ENCODE measurements around the gene THRA.

DNA sequence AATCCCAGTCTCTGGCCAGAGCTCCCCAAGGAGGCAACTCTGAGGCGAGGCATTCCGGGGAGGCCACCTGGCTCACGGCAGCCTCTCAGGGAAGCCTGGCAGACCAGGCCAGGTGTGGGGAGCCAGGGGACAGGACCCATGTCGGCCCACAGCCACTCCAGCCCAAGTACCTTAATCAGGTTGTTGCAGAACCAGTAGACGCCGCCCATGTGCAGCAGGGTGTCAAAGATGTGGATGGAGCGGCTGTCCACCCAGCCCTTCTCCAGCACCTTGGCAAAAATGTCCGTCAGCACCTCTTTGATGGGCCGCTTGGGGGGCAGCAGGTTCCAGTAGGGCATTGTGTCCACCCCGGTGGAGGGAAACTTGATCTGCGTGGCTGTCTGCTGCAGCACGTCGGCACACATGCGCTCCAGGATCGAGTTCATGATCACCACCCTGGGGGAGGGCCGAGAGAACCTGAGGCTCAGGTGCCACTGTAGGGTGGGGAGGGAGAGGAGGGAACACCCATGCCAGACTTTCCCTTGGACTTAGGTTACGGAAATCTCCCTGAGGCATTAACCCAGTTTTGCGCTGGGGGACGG is 39.7 kb upstream of the THRA start:
- TF ChIP-seq, protein P1, sequence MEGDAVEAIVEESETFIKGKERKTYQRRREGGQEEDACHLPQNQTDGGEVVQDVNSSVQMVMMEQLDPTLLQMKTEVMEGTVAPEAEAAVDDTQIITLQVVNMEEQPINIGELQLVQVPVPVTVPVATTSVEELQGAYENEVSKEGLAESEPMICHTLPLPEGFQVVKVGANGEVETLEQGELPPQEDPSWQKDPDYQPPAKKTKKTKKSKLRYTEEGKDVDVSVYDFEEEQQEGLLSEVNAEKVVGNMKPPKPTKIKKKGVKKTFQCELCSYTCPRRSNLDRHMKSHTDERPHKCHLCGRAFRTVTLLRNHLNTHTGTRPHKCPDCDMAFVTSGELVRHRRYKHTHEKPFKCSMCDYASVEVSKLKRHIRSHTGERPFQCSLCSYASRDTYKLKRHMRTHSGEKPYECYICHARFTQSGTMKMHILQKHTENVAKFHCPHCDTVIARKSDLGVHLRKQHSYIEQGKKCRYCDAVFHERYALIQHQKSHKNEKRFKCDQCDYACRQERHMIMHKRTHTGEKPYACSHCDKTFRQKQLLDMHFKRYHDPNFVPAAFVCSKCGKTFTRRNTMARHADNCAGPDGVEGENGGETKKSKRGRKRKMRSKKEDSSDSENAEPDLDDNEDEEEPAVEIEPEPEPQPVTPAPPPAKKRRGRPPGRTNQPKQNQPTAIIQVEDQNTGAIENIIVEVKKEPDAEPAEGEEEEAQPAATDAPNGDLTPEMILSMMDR (IDR thresholded peaks at IDR 0.05): no peak
- TF ChIP-seq ELF1 (IDR thresholded peaks at IDR 0.05) (no peak), POLR2AphosphoS5 (IDR thresholded peaks at IDR 0.05; ENCODE audit: low read depth, low read length) (no peak), RAD21 (IDR thresholded peaks at IDR 0.05; ENCODE audit: low read length) (no peak)

All from SK-N-SH (cell line).